Suppressor macrophage treated with lipopolysaccharide for 1 hour (primary cell): ENCODE data around the gene MYL11.
A peak's percentile ranks its signal among the peaks of the same experiment; 100 is the strongest.

Experiments
- DNase-seq, 3 donors: peaks; one replicate each; pipeline ENCODE4 v3.0.0-alpha.2; 2020 to 2022

Gene MYL11

DNA sequence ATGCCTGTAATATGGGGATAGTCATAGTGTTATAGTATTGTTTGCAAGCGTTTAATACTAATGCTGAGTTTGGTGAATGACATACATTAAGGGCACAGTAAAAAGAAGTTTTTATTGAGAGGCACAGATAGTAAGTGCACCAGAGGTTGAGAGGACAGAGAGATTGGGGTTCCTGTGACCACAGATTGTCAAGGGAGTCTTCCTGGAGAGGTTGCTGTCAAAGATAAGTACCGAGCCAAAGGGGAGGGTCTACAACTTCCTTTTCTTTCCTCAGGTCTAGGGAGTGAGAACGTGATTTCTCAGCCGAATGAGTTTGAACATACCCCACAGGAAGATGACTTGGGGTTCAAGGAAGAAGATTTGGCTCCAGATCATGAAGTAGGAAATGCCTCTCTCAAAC is 22.5 kb downstream of the MYL11 start:
- DNase-seq = no peak

DNA sequence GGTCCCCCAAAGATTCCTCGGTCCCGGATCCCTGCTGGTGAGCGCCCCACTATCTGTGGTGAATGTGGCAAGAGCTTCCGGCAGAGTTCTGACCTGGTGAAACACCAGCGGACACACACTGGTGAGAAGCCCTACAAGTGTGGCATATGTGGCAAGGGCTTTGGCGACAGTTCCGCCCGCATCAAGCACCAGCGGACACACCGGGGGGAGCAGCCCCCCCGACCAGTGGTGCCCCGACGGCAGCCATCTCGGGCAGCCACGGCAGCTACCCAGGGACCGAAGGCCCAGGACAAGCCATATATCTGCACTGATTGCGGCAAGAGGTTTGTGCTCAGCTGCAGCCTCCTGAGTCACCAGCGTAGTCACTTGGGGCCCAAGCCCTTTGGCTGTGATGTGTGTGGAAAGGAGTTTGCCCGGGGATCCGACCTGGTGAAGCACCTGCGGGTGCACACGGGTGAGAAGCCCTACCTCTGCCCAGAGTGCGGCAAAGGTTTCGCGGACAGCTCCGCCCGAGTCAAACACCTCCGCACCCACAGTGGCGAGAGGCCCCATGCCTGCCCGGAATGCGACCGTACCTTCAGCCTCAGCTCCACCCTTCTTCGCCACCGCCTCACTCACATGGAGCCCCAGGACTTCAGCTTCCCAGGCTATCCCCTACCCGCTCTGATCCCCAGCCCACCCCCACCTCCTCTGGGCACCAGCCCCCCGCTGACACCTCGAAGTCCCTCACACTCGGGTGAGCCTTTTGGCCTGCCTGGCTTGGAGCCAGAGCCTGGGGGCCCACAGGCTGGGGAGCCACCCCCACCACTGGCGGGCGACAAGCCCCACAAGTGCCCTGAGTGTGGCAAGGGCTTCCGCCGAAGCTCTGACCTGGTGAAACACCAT is 23.4 kb downstream of the MYL11 start:
- DNase-seq = no peak

DNA sequence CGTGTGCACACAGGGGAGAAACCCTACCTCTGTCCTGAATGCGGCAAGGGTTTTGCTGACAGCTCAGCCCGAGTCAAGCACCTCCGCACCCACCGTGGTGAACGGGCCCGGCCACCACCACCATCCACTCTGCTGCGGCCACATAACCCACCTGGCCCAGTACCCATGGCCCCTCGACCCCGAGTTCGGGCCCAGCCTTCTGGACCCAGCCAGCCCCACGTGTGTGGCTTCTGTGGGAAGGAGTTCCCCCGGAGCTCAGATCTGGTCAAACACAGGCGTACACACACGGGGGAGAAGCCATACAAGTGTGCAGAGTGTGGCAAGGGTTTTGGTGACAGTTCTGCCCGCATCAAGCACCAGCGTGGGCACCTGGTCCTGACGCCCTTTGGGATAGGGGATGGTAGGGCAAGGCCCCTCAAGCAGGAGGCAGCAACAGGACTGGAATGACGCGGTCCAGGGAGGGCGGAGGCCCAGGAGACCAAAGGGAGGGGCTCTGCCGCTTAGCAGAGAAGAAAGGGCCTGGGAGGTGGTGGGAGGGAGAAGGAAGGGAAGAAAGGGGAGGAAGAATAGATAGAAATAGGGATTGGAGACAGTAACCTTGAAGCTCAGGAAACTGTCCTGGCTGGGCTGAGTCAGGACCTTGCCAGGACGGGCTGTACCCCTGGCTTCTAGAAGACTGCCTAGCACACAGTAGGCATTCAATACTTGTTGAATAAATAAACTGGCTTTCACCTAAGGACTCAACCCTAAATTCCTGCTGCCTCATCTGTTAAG is 24.2 kb downstream of the MYL11 start:
- no peak for DNase-seq

DNA sequence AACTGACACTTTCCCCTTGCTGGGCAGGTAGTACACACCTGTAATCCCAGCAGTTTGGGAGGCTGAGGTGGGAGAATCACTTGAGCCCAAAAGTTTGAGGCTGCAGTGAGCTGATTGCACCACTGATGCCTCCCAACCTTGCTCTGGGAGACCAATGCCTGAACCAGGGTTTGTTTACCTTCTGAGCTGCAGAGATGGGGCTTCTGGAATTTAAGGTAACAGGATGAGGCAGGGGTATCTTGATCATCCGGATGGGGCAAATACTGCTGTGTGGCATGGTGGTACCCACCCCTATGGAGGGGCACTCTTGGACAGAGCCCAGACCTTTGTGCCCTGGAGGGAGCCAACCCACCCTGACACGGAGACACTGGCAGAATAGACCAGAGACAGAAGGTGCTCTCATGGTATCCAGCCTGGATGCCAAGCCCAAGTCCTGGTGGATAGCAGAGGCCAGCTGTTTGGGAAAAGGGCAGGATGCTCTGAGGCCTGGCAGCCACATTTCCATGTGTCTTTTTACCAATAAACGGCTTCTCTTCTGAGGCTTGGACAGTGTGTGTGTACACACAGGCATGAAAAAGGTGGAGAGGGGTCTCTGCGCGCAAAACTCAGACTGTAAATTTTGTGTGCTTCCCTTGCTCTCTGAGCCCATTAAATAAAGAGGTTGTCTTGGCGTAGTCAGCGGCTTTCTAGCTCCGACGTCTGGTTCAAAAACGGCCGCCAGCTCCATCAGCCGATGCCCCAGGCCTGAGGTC is 25.0 kb downstream of the MYL11 start:
- no peak for DNase-seq

DNA sequence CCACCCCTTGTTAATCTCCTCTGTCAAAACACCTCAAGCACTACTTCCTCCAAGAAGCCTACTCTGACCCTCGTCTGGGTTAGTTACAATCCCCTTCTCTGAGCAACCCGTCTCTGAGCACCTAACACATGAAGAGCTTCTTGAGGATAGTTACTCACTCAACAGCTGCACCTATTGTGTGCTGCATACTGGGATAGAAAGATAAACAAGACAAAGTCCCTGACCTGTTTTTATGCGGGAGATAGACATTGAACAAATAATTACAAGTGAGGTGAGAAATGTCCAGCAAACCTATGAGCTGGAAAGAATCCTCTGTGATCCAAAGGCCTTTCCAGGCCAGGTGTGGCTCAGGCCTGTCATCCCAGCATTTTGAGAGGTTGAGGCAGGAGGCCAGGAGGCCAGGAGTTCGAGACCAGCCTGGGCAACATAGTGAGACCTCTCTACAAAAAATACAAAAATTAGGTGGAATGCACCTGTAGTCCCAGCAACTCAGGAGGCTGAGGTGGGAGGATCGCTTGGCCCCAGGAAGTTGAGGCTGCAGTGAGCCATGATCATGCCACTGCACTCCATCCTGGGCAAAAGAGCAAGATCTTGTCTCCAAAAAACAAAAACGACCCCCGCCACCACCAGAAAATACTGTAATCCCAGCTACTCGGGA is 27.3 kb downstream of the MYL11 start:
- DNase-seq = no peak

DNA sequence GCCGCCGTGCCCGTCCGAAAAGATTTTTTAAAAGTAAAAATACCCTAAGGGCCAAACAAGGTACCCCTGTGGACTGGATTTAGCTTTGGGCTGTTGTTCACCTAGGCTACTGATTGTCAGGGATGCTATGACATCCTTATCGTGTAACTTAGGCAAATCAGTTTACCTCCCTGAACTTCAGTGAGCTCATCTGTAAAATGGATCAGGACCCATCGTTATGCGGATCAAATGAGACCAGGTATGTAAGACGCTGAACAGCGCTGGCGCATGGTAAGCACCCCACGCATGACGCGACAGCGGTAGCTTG is 32.1 kb downstream of the MYL11 start:
- no peak for DNase-seq

DNA sequence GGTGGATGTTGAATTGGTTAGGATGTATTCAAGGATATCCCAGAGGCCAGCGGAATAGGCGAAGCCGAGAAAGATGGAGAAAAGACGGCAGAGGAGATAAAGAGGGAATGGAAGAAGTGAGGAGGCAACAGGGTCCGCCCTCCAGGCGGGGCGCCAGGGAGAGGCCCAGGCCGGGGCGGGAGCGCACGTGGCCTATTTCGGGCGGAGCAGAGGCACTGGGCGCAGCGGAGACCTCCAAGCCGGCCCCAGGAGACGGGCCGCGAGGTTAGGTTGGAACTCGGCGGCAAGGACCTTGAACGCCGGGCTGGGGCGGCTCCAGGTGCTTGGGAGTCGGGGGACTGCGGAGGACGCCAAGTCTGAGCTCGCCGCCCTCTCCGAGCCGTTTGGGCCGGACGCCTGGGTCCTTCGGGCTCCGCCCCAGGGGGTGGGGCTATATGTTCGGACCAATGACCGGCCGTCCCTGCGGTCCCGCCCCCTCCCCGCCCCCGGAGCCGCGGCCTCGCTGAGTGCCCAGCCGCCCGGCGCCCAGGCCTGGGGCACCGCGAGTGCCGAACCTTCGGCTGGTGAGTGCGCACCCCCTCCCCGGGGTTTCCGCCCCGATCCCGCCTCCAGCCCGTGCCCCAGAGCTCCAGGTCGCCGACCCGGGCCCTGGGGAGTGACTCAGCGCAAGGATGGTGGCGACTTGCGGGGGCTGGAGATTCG is 32.7 kb downstream of the MYL11 start, which contains the start of gene ZNF771:
Gene ZNF771 (plus strand): TSS at position 505 of the 702 bp plus-strand sequence. CDS start 448 bp downstream, outside the sequence.
- peak; percentile 84 to 96 (median 93) for DNase-seq

DNA sequence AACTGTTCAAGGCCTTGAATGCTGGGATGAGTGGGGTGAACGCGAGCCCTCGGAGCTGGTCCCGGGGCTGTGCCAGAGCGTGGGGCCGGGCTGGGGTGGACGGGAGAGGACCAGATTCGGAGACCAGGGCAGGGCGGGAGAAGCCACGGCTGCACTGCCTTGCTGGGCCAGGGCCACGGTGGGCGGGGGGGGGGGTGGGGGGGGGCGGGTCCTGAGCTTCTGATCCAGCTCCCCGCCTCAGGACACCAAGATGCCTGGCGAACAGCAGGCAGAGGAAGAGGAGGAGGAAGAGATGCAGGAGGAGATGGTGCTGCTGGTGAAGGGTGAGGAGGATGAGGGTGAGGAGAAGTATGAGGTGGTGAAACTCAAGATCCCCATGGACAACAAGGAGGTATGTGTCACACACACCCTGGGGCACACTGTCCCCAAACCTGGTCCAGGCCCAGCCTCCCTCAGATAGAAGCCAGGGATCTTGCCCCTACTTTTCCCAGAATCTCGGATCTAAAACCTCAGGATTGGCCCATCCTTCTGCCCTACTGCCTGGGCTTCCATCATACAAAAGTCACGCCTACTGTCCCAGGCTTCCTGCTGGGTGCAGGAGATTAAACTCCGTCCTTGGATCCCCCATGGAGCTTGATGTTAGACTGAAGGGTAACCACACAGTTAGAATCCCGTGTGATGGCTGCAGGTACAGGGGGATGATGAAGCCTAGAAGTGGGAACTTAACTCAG is 33.4 kb downstream of the MYL11 start:
- DNase-seq = no peak

DNA sequence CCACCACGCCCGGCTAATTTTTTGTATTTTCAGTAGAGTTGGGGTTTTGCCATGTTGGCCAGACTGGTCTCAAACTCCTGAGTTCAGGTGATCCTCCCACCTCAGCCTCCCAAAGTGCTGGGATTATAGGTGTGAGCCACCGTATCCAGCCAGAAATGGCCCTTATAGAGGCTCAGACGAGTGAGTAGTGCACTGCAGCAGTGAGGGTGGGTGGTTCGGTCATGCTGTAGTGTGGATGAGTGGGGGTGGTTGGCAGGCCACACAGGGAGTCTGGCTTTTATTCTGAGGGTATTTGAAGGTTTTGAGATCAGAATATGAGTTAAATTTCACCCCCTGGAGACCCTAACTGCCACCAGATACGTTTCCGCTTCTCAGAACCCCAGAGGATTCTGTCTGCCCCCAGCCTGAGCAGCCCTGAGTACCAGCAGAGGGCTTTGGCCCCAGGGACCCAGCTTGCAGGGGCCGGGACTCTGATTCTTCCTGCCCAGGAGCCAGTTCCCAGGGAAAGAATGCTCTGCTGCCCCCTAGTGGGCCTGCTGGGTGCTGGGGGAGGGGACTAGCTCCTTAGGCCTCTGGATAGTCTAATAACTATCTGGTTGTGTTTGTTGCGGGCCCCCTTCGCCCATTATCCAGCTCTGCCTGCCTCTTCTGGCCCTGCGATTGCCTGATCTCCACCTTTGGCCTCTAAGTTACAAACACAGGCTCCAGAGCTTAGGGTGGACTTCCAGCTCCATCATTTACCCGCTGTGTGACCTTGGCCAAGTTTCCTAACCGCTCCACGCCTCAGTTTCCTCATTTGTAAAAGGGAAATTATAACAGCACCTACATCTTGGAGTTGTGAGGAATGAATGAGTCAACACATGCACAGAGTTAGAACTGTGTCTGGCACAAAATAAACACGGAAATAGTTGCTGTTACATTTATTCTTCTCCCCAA is 34.8 kb downstream of the MYL11 start:
- DNase-seq = peak; percentile 92 to 96 (median 95)

DNA sequence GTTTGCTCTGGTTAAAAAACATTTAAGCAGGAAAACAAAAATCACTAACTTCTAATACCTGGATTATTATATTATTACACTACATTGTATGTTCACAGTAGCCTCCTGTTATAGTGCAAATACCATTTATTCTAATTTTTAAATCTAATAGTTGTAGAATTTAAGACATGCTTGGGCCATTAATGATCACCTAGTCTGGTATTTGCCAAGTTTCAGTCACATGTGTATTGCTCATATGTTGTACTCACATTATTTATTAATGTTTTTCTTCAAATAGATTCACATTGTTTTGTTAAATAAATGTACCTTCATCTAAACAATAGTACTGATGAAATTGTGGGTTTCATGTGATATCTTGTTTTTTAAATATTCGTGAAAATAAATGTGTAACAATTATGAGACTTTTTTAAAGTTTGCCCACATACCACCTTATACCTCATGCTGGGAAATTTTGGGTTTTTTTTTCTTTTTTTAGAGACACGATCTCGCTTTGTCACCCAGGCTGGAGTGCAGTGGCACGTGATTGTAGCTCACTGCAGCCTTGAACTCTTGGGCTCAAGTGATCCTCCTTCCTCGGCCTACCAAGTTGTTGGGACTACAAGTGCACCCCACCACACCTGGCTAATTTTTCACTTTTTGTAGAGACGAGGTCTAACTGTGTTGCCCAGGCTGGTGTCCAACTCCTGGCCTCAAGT is 38.7 kb downstream of the MYL11 start:
- no peak for DNase-seq

DNA sequence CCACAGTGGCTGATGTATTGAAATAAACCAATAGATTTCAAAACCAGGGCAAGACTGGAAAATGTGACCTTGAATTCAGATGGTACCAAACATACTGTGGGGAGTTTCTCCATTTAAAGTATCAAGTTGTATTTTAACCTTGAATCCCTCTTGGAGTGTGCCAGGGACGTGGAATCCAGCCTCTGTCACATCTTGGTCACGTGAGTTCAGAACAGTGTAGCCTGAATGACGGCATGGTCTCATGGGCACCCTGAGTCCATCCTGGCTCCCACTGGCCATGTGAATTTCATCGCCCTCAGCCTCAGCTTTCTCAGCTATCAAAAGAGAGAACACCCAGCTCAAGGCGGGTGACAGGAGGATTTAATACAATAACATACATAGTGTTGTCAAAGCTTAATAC is 39.6 kb downstream of the MYL11 start:
- no peak for DNase-seq

DNA sequence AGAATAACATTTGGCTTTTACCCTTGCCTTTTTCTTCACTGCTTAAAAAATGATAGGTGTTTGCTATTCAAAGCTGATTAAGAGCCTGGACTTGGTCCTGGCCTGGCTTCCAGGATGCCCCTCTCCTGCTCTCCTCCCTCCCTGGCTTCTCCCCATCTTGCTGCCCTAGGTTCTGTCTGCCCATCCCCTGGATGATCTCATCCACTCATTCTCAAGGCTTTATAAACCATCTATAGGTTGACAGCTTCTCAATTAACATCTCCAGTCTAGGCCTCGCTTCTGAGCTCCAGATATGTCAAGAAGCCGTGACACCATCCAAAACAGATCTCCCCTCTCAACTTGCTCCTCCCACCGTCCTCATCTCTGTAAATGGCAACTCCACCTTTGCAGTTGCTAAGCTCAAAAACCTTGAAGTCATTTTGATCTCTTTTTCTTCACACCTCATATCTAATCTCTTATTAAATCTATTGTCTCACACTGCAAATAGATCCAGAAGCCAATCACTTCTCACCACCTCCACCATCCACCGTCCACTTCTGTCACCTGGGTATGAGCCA is 41.5 kb downstream of the MYL11 start:
- DNase-seq = no peak

DNA sequence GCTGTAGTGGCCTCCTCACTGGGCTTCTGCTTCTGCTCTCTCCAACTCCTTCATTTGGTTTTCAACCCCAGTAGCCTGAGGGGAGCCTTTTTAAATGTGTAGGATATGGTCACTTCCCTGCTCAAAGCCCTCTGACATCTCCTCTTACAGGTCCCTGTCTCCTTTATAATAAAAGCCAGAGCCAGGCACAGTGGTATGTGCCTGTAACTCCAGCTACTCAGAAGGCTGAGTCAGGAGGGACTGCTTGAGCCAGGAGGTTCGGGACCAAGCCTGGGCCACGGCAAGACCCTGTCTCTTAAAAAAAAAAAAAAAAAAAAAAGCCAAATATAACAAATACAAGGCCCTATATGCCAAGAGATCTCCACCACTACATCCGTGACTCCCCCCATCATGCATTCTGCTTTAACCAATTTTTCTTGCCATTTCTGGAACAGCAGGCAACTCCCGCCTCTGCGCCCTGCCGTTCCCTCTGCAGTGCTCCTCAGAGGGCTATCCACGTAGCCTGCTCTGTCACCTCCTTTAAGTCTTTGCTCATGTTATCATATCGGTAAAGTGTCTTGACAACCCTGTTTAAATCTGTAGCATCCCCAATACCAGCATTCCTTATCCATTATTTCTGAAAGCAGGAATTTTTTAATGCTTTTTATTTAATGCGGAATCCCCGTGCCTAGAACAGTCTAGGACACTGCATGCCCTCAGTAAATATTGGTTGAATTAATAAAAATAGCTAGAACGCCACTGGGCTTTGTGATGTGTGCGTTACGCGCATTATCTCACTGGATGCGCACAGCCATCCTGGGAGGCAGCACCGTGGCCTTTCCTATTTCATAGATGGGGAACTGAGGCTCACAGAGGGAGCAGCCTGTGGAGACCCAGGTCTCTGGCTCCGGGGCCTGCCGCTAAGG is 42.3 kb downstream of the MYL11 start:
- no peak for DNase-seq

DNA sequence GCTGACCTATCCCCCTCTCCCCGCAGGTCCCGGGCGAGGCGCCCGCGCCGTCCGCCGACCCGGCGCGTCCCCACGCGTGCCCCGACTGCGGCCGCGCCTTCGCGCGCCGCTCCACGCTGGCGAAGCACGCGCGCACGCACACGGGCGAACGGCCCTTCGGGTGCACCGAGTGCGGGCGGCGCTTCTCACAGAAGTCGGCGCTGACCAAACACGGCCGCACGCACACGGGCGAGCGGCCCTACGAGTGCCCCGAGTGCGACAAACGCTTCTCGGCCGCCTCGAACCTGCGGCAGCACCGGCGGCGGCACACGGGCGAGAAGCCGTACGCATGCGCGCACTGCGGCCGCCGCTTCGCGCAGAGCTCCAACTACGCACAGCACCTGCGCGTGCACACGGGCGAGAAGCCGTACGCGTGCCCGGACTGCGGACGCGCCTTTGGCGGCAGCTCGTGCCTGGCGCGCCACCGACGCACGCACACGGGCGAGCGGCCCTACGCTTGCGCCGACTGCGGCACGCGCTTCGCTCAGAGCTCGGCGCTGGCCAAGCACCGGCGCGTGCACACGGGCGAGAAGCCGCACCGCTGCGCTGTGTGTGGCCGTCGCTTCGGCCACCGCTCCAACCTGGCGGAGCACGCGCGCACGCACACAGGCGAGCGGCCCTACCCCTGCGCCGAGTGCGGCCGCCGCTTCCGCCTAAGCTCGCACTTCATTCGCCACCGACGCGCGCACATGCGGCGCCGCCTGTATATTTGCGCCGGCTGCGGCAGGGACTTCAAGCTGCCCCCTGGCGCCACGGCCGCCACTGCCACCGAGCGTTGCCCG is 43.1 kb downstream of the MYL11 start:
- peak; percentile 84 to 91 (median 90) for DNase-seq

DNA sequence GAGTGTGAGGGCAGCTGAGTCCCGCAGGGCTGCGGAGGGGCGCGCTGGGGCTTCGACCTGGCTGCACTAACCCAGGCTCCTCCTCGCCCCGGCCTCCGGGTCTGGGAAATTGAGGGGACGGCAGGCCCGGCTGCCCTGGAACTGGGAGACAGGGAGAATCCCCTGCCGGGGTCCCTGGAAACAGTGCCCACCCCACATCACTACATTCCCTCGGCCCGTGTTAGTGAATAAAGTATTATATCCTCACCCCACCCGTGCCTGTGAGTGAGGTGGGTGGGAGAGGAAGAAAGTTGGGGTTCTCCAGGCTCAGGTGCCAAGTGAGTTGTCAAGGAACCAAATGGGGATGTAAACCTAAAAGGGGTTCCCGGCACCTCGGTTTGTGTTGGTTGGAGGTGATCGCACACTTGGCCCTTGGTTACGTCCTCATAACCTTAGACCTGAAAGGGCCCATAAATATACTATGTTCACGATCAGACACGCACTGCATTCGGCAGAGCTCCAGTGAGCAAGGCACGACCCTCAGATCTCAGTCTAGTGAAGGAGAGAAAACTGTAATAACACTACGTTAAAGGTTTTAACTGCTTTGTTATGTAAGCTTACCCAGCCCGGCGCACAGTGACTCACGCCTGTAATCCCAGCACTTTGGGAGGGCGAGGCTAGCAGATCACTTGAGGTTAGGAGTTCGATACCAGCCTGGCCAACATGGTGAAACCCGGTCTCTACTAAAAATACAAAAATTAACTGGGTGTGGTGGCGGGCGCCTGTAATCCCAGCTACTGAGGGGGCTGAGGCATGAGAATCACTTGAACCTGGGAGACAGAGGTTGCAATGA is 44.0 kb downstream of the MYL11 start:
- DNase-seq = peak in 2 of 3 donors; percentile 16 to 25

DNA sequence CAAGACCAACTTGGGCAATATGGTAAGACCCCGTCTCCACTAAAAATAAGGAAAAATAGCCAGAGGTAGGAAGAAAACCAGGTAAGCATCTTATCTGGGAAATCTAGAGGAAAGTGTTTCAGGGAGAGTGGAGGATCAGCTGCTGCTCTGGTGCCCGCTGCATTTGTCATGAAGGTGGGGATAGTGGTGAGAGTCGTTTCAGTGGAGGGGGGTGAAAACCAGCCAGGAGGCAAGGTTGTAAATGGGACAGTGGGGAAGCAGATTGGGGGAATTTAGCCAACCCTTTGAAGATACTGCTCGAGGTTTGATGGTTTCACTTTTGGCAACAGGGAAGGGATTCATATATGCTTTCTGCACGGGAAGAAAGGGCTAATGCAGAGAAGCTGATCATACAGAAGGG is 46.4 kb downstream of the MYL11 start:
- no peak for DNase-seq
